WERI-Rb-1 (cell line): ENCODE measurements around the gene ZNF473.

Source experiments
- DNase-seq: peaks from one replicate; pipeline ENCODE4 v3.0.0-alpha.2; 2020
- H3K27ac ChIP-seq: fragments of 250-450 bp; sonication (Bioruptor Pico); 2 replicates; pipeline ENCODE4 v1.5.1; 2020; ENCODE audit warnings: mild to moderate bottlenecking, moderate library complexity
- H3K27me3 ChIP-seq: fragments of 250-450 bp; sonication (Bioruptor Pico); 2 replicates; pipeline ENCODE4 v1.5.1; 2021; ENCODE audit warnings: mild to moderate bottlenecking, low read depth, moderate library complexity; ENCODE audit not compliant: insufficient read depth, severe bottlenecking
- H3K36me3 ChIP-seq: fragments of 250-450 bp; sonication (Bioruptor Pico); 2 replicates; pipeline ENCODE4 v1.5.1; 2020; ENCODE audit warnings: mild to moderate bottlenecking, moderate library complexity
- H3K4me3 ChIP-seq: 2 replicates; pipeline ENCODE4 v1.5.1; 2011; ENCODE audit warnings: low read depth, mild to moderate bottlenecking, control low read depth, low read length
- H3K9me3 ChIP-seq: fragments of 250-450 bp; sonication (Bioruptor Pico); 2 replicates; pipeline ENCODE4 v1.5.1; 2021; ENCODE audit warnings: mild to moderate bottlenecking, moderate library complexity; ENCODE audit not compliant: severe bottlenecking
- TF ChIP-seq, protein P1 (sequence below): IDR thresholded peaks from 2 replicates; pipeline ENCODE4 v1.5.1; 2011; ENCODE audit warnings: low read depth, mild to moderate bottlenecking, control low read depth, inconsistent platforms, low read length

The ZNF473 gene

DNA sequence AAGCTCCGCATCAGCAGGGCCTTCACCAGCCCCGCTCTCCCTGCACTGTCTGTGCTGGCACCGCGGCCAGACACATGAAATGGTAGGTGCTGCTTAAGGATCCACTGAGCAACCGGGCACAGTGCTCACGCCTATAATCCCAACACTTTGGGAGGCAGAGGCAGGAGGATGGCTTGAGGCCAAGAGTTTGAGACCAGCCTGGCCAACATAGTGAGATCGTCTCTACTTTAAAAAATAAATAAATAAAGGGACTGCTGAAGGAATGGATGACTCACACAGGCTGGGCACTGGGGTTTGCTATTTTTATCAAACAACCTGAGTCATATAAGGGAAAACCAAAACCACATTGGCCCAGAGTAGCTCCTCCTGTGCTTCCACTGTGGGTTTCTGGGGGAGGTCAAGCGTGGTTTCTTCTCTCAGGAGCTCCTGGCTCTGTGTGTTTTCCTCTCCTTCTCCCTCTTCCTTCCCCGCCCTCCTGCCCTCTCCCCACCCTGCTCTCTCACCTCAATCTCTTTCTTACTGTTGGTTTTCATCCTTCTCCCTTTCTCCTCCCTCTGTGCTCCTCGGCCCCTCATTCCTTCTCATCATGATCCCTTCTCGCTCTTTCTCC lies 21.9 kb upstream of the ZNF473 start:
- H3K9me3 ChIP-seq, result no peaks in the 10 kb centered on the region
- no peak overlapping the region for H3K4me3 ChIP-seq
- DNase-seq, result no peak
- H3K36me3 ChIP-seq, result peaks cover 56% of the 10 kb centered on the region
- TF ChIP-seq, protein P1, sequence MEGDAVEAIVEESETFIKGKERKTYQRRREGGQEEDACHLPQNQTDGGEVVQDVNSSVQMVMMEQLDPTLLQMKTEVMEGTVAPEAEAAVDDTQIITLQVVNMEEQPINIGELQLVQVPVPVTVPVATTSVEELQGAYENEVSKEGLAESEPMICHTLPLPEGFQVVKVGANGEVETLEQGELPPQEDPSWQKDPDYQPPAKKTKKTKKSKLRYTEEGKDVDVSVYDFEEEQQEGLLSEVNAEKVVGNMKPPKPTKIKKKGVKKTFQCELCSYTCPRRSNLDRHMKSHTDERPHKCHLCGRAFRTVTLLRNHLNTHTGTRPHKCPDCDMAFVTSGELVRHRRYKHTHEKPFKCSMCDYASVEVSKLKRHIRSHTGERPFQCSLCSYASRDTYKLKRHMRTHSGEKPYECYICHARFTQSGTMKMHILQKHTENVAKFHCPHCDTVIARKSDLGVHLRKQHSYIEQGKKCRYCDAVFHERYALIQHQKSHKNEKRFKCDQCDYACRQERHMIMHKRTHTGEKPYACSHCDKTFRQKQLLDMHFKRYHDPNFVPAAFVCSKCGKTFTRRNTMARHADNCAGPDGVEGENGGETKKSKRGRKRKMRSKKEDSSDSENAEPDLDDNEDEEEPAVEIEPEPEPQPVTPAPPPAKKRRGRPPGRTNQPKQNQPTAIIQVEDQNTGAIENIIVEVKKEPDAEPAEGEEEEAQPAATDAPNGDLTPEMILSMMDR, result no peak
- H3K27ac ChIP-seq, result no peak overlapping the region
- H3K27me3 ChIP-seq, result no peaks in the 10 kb centered on the region

DNA sequence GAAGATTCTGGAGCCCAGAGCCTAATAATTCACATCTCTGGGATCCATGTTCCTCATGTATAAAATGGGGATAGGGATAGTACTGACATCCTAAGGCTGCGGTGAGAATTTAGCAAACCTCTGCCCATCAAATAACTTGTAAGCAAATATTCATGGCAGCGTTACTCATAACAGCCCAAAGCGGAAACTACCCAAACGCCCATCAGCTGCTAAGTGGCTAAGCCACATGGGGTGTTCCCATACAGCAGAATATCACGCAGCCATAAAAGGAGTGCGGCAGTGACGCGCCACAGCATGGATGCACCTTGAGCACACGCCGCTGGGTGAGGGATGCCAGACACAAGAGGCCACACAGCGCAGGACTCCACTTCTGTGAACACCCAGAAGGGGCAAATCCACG lies 20.4 kb upstream of the ZNF473 start:
- DNase-seq, result no peak
- Histone ChIP-seq H3K36me3 (peaks cover 45% of the 10 kb centered on the region), H3K4me3 (no peak overlapping the region), H3K9me3 (no peaks in the 10 kb centered on the region), H3K27me3 (no peaks in the 10 kb centered on the region), H3K27ac (no peak overlapping the region)
- TF ChIP-seq, protein P1, result no peak

DNA sequence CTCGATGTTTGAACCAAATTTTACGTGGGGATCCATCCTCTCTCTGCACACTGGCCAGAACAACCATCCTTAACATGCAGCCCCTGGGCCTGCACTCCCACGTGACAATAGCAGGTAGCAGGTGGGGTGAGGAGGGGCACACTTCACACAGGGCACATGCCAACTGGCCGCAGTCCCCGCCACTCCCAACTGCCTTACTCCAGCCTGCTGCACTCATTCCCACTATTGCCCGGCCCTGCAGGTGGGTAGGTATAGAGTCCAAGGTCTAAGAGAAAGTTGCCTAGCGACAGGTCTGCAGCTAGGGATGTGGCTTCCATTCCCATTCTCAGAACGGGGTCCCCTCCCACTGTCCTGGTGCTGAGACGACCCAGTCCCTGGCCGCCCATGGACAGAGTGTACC lies 18.6 kb upstream of the ZNF473 start:
- TF ChIP-seq, protein P1, result no peak
- no peaks in the 10 kb centered on the region for H3K27me3 ChIP-seq
- H3K9me3 ChIP-seq, result no peaks in the 10 kb centered on the region
- peaks cover 38% of the 10 kb centered on the region for H3K36me3 ChIP-seq
- H3K4me3 ChIP-seq, result no peak overlapping the region
- H3K27ac ChIP-seq, result no peak overlapping the region
- DNase-seq, result no peak

DNA sequence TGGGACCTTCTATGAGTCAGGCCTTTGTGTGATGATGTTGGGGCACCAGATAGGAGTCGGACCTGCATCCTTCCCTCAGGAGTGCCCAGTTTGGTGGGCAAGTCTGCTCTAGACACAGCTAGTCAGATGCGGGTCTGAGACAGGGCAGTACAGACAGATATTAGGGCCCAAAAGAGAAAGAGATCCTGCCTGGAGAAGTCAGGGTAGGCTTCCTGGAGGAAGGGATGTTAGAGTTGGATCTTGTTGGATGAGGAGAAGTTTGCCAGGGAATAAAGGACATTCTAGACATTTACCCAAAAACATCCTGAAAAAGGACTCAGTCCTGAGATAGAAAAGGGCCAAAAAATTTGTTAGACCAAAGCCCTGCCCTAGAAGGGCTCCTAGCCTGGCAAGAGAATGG lies 17.9 kb upstream of the ZNF473 start:
- Histone ChIP-seq H3K27ac (no peak overlapping the region), H3K36me3 (peaks cover 41% of the 10 kb centered on the region), H3K27me3 (no peaks in the 10 kb centered on the region), H3K4me3 (no peak overlapping the region), H3K9me3 (no peaks in the 10 kb centered on the region)
- TF ChIP-seq, protein P1, result no peak
- DNase-seq, result no peak

DNA sequence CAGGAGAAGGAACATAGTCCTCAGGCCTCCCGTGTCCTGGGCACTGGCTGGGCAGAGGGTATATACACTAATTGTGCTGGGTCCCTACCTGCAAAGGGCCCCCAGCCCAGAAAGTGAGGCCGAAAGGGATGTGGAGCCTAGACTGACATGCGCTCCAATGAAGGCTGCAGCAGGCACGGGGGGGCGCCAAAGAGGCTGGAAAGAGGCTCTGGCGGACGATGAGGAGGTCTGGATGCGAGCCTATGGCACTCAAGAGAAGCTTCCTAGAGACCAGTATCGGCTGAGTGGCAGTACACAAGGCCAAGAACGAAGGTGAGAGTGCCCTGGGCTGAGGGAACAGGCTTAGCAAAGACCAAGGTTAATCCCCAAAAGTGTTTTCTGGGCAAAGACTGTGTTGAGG lies 17.3 kb upstream of the ZNF473 start:
- DNase-seq, result peak; percentile 69
- H3K27me3 ChIP-seq, result no peaks in the 10 kb centered on the region
- no peaks in the 10 kb centered on the region for H3K9me3 ChIP-seq
- peaks cover 40% of the 10 kb centered on the region for H3K36me3 ChIP-seq
- H3K27ac ChIP-seq, result no peak overlapping the region
- TF ChIP-seq, protein P1, result peak; percentile 62
- H3K4me3 ChIP-seq, result no peak overlapping the region

DNA sequence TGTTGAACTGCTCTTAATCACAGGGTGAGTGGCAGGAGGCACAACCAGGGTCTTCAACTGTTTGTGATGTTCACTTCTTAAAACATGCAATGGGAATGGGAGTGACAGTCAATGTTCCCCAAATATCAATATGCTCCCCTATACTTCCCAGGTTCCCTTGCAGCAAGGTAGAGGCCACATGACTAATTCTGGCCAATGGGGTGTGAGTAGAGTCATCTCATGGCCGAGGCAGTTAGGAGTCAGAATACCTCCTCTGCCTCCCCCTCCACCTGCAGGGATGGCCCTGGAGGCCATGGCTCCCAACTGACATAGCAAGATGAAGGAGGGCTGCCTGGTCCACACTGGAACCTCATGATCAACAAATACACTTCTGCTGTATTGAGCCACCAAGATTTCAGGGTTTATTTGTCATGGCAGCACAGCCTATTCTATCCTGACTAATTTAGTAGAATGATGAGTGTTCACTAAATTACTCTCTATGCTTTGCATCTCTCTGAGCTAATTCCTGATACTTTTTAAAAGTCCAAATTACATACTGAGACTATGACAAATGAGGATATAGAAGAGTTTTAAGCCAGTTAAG lies 9.5 kb upstream of the ZNF473 start:
- Histone ChIP-seq H3K4me3 (no peak overlapping the region), H3K27ac (no peak overlapping the region), H3K9me3 (no peaks in the 10 kb centered on the region), H3K27me3 (no peaks in the 10 kb centered on the region), H3K36me3 (peaks cover 53% of the 10 kb centered on the region)
- DNase-seq, result no peak
- TF ChIP-seq, protein P1, result no peak
